GM12875 (cell line): ENCODE data around the gene SALL2.

Source experiments
- H3K4me3 ChIP-seq: one replicate; pipeline ENCODE4 v1.5.1; 2011; ENCODE audit warnings: low read depth, low read length, control low read depth
- TF ChIP-seq, protein P1 (sequence below): IDR thresholded peaks from 2 replicates; pipeline ENCODE4 v1.5.1; 2011; ENCODE audit warnings: low read depth, mild to moderate bottlenecking, control low read depth, inconsistent platforms, low read length, moderate library complexity, borderline replicate concordance; ENCODE audit not compliant: insufficient read depth

SALL2 gene

DNA sequence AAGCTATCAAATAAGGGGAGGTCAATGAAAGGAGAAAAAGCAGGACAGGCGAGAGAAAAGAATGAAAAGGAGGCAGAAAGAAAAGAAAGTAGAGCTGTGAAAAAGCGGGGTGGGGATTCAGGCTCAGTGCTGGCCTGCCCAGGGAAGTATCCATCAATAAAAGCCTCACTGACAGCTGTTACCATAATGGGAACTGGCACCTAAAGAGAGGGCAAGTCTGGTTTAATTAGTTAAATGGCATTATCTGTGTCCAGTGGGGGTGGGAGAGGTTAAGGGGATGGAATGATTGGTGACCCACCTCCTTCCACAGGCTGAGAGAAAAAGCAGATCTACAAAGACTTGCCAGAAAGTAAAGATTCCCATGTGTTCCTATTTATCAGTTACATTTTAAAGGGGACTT lies 7.4 kb downstream of the SALL2 start:
- no peak overlapping the region for H3K4me3 ChIP-seq
- TF ChIP-seq, protein P1, sequence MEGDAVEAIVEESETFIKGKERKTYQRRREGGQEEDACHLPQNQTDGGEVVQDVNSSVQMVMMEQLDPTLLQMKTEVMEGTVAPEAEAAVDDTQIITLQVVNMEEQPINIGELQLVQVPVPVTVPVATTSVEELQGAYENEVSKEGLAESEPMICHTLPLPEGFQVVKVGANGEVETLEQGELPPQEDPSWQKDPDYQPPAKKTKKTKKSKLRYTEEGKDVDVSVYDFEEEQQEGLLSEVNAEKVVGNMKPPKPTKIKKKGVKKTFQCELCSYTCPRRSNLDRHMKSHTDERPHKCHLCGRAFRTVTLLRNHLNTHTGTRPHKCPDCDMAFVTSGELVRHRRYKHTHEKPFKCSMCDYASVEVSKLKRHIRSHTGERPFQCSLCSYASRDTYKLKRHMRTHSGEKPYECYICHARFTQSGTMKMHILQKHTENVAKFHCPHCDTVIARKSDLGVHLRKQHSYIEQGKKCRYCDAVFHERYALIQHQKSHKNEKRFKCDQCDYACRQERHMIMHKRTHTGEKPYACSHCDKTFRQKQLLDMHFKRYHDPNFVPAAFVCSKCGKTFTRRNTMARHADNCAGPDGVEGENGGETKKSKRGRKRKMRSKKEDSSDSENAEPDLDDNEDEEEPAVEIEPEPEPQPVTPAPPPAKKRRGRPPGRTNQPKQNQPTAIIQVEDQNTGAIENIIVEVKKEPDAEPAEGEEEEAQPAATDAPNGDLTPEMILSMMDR, result no peak

DNA sequence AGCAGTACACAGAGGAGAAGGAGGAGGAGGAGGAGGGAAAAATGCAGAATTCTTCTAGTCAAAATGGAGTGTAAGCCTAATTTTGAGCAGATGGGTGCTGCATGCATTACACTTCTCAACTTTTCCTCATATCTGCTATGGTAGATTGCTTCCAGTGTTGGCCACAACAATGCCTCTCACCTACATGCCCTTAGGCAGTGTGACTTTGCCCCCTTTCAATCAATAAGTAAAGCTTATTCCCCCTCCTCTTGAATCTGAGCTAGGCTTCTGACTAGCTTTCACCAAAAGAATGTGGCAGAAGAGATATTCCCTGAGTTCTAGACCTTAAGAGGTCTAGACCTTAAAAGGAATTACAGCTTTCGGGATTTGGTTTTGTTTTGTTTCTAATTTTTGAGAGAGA lies 11.8 kb downstream of the SALL2 start:
- H3K4me3 ChIP-seq, result no peak overlapping the region
- TF ChIP-seq, protein P1, result no peak

DNA sequence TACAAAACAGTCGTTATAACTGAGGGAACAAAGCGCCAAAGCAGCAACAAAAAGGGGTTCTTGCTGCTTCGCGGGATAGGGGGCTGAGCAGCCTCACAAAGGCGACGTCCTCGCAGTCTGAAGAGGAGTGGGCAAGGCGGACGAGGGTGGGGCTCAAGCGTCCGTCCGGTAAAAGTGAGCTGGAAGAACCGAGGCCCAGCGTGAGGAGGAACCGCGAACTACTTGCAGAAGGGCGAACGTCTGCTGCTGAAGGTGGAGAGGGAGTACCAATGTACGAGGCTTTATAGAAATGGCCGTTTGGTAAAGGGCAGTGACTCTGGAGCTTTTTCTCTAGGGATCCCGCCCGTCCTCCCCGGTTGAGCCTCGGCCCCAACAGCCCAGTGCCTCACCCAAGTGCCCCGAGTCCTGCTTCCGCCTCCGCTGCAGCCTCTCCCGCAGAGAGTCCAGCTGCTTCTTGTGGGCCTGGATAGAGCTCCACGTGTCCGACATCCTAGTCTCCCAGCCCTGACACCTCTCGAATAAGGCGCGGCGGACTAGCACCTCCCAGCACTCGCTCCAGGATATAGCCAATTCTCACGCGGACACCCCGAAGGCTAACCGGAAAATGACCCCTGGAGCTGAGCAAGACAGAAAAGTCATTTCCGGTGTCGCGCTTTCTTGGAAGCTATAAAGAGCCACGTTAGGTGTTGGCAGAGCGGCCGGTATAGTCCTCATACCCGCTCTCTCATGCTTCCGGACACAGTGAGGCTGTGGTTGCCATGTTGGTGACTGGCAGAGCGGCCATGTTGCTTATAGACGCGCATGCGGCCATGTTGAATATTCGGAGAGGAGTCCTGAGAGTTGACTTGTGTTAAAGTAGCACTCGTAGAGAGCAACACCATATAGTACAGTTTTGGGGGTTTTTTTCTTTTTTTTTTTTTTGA lies 15.2 kb downstream of the SALL2 start, which contains the start of gene METTL3:
Gene METTL3, minus strand, starts transcription at position 606 of the 923 bp plus-strand sequence. Its CDS starts 117 bp downstream, at position 489.
- H3K4me3 ChIP-seq, result peak within 1 kb of the TSS; percentile 77
- TF ChIP-seq, protein P1, result no peak

DNA sequence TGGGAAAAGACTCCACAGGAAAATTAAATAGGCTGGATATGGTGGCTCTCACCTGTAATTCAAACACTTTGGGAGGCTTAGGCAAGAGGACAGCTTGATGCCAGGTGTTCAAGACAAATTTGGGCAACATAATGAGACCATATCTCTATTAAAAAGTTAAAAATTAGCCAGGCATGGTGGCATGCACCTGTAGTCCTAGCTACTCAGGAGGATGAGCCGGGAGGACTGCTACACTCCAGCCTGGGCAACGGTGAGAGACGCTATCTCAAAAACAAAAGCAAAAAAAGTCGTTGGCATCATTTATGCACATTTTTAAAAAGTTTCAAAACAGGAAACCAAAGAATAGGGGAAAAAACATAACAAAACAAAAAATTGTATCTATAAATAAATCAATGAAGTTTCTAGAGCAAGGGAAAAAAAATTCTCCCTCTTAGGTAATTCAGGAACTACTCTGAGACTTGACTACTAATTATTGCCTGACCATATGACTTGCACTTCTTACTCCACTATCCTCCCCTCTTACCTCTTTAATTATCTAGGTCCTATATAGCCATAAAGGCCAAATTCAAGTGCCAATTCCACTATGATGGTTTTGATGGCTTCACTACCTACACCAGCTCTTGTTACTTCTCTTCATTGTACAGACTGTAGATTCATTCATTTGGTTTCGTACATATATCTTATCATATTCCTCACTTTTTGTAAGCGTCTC lies 16.6 kb downstream of the SALL2 start:
- TF ChIP-seq, protein P1, result no peak
- H3K4me3 ChIP-seq, result no peak overlapping the region

DNA sequence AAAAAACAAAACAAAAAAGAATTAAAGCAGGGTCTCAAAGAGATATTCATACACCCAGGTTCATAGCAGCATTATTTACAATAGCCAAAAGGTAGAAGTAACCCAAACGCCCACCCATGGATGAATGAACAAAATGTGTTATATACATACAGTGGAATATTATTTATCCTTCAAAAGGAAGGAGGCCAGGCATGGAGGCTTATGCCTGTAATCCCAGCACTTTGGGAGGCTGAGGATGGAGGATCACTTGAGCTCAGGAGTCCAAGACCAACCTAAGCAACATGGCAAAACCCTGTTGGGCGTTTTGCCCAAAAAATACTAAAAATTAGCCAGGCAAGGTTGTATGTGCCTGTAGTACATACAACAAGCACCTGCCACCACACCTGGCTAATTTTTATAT lies 19.6 kb downstream of the SALL2 start:
- TF ChIP-seq, protein P1, result no peak
- H3K4me3 ChIP-seq, result no peak overlapping the region

DNA sequence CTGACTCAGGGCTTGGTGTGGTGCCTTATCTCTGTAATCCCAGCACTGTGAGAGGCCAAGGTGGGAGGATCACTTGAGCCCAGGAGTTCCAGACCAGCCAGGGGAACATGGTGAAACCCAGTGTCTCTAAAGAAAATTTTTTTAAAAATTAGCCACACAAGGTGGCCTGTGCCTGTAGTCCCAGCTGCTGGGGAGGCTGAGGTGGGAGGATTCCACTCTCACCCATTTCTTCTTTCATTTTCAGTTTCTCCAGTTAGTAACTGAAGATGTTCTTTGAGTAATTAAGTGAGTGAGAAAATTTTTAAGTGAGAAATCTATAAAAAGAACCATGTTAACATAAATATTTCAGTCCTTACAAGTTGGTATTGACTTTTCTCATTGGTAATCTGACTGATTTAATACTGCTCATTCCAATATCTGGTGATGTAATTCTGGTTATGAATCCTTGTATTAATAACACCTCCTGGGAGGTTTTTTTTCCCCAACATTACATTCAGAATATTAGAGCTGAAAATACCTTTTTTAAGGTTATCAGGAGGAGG lies 21.1 kb downstream of the SALL2 start:
- TF ChIP-seq, protein P1, result no peak
- no peak overlapping the region for H3K4me3 ChIP-seq

DNA sequence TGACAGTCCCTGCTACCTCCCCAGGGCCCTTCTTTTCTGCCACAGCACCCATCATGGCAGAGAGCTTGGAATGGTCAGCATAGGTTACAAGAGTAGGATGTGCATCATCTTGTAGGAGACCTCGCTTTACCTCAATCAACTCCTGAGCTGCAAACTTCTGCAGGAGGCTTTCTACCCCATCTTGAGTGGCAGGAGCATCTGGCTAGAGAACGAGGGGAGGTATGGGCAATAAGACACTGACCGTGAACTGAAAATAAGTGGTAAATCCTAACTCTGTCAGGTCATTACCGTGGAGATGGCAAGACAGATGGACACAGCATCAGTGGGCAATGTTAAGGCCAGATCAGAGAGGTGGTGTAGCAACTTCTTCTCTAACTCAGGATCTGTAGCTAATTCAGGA lies 22.8 kb downstream of the SALL2 start:
- no peak overlapping the region for H3K4me3 ChIP-seq
- TF ChIP-seq, protein P1, result no peak
